ENCODE data around the gene CACNA2D3.

The CACNA2D3 gene

GRCh38 chr3:54642147-54642546 is 519.8 kb downstream of the CACNA2D3 start:
- DNase-seq, result no peak

- no peak for DNase-seq
Measured at GRCh38 chr3:54647721-54648120, 525.4 kb downstream of the CACNA2D3 start.

GRCh38 chr3:54649551-54649950 is 527.2 kb downstream of the CACNA2D3 start:
- DNase-seq, result no peak

GRCh38 chr3:54653456-54654195 is 531.3 kb downstream of the CACNA2D3 start:
- no peak for DNase-seq

DNA sequence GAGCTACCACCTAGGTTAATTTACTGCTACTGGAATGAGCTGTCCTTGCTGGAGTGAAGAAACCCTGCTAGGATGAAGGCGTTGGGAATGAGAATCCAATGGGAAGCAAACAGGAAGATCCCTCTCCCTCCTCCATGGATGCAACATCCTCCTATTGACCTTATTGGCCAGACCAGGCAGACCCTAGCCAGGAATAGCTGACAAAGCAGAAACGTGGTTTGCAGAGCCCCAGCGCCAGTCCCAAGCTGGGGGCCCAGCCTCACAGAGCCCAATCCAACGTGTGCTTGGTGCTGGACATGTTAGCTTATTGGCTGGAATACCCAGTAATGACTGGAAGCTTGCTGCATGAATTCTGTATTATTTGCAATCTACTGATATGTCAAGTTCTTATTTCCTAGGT is 532.4 kb downstream of the CACNA2D3 start:
- DNase-seq, result no peak

GRCh38 chr3:54659347-54659746 is 537.0 kb downstream of the CACNA2D3 start:
- DNase-seq, result no peak

DNA sequence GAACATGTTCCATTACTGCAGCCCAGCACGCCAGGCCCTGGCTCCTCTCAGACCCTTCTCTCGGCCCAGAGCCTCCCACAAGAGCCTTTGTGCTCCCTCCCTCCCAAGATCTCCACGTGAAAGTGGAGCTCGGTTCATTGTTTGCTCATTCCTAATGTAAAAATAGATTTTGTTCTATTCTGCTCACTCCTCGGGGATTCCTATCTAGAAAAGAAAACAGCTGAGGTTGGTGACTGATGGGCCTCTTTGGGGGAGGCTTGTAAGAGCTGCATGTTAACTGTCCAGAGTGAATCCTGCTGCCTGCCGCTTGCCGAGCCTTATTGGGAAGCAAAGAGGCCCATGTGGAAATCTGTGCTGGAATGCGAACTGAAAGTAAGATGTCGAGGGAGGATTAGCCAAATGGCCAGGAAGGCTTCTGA is 538.4 kb downstream of the CACNA2D3 start:
- DNase-seq, result no peak

- no peak for DNase-seq
Measured at GRCh38 chr3:54661151-54661550, 538.8 kb downstream of the CACNA2D3 start.

- no peak for DNase-seq
Measured at GRCh38 chr3:54663501-54664011, 541.2 kb downstream of the CACNA2D3 start.

GRCh38 chr3:54665016-54665600 is 542.8 kb downstream of the CACNA2D3 start:
- DNase-seq, result no peak

DNA sequence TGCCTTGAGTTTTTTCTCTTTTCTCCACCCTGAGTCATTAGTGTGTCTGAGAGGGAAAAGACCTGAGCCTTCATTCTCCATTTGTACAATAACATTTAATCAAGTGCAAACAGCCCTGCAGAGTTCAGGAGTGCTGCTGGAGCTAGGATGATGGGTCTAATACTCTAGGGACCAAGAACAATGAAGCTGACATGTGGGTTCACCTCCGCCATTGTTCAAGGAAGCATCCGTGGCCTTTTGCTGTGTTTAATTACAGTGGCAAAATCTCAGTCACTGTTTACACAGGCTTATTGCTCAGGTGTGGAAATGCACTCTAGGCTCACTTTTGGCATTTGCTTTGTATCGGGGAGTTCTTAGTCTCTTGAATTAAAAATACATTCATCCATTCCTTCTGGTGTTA is 545.9 kb downstream of the CACNA2D3 start:
- no peak for DNase-seq

- no peak for DNase-seq
Measured at GRCh38 chr3:54670201-54671000, 548.0 kb downstream of the CACNA2D3 start.

DNA sequence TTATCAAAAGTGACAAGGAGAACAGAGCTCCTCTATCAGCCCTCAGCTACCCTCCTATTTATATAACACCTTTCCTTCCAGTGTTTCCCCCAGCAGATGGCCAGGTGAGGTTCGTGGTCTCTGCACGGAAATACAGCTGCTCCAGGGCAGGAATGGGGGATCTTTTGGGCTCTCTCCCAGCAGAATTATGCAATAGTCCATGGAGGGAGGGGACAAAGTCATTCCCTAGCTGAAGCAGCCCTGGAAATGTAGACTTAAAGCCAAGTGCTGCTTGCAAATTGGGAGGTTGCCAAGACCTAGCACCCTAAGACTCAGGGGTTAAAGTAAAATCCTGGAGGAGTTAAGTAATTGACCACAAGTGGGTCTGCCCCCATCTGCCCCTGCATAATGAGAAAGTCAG is 549.2 kb downstream of the CACNA2D3 start:
- DNase-seq, result no peak

- no peak for DNase-seq
Measured at GRCh38 chr3:54676087-54676486, 553.7 kb downstream of the CACNA2D3 start.

GRCh38 chr3:54681706-54682105 is 559.4 kb downstream of the CACNA2D3 start:
- no peak for DNase-seq

DNA sequence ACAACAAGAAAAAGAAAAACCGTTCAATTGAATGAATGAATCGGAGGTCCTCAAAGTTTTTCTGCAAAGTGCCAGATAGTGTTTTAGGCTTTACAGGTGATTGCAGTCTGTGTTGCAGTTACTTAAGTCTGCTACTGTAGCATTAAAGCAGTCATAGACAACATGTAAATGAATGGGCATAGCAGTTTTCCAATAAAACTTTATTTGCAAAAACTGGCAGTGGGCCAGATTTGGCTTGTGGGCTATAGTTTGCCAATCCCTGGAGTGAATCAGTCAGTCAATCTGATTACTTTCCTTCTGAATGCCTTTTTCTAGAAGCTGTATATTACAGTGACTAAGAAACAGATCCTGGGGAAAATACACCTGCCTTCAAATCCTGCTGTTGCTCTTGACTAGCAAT is 562.9 kb downstream of the CACNA2D3 start:
- DNase-seq, result no peak

- DNase-seq, result no peak
Measured at GRCh38 chr3:54691289-54691771, 569.0 kb downstream of the CACNA2D3 start.

GRCh38 chr3:54696313-54696712 is 574.0 kb downstream of the CACNA2D3 start:
- no peak for DNase-seq

- no peak for DNase-seq
Measured at GRCh38 chr3:54698054-54698453, 575.7 kb downstream of the CACNA2D3 start.

DNA sequence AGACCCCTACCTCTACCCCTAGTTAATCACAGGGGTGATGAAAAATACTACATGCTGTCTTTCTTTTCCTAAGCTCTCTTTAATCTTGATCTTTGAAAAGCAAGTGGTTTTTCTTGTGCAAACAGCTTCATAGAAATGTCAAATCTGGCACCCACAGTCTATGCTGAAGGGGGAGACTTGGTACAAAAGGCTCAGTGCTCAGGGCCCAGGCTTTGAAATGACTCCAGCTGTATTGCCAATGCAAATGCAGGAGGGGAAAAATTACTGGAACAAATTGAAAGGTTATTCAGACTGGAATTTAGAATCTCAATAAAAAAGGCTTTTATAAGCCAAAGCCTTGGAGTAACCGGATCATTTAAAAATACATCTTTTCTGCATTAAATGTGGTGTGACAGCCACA is 581.6 kb downstream of the CACNA2D3 start:
- no peak for DNase-seq

- DNase-seq, result no peak
Measured at GRCh38 chr3:54705730-54706129, 583.4 kb downstream of the CACNA2D3 start.

GRCh38 chr3:54706738-54707137 is 584.4 kb downstream of the CACNA2D3 start:
- no peak for DNase-seq

GRCh38 chr3:54709785-54710184 is 587.4 kb downstream of the CACNA2D3 start:
- DNase-seq, result no peak

- no peak for DNase-seq
Measured at GRCh38 chr3:54710954-54711353, 588.6 kb downstream of the CACNA2D3 start.
